ENCODE data around the gene RNF187. TPM values are rescaled to one million over a fixed set of nuclear protein-coding genes. Genes with fewer than 3 reads are reported as not detected.

The RNF187 gene
- total and polyA plus RNA-seq, 2 of the 13 experiments (the other 11 are each of a cell fraction or from before 2014, with no cell fraction given), result 41.3 to 59.4 TPM

DNA sequence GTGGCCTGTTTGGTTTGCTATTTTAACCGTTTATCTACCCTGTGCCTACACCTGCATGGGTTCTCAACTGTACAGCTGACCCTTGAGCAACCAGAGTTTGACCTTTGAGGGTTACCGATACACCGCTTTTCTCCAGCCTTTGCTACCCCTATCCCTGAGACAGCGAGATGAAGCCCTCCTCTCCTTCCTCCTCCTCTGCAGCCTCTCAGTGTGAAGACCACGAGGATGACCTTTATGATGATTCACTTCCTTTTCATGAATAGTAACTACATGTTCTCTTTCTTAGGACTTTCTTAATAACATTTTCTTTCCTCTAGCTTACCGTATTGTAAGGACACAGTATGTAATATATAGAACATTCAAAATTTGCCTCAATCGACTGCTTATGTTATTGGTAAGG is 14.5 kb upstream of the RNF187 start:
- no peak overlapping the region for H3K4me2 ChIP-seq (ENCODE audit: low read depth, low read length)
- POLR2A ChIA-PET, result no interaction called here
- no peak for FAIRE-seq

More for the DNA sequence above, 14.5 kb upstream of the RNF187 start:
- no peaks in the 10 kb centered on the region for H3K36me3 ChIP-seq (replicated peaks in 1 of 2; ENCODE audit: control insufficient read depth in 1 of 2, insufficient read depth in 2 of 2, low read length in 2 of 2)
- H3K9me3 ChIP-seq (ENCODE audit: low read length), result no peaks in the 10 kb centered on the region
- CTCF ChIA-PET (ENCODE audit: low intra/inter-chr PET ratio, low total read pairs), result interaction anchor here (2.3 kb wide), 1 partner anchor 43 kb away, joined by 13 read pairs; no protein-coding TSS in a partner anchor
- peaks cover 15% of the 10 kb centered on the region; the same call in 1 of the 2 replicates for H3K4me1 ChIP-seq (ENCODE audit: insufficient read depth, low read length)
- BruUV-seq (replicated peaks), result no TSS peak
- WGBS (ENCODE audit: low lambda C conversion rate), result 13% methylated on average over 7 of the region's 7 CpGs
- H3K27me3 ChIP-seq (ENCODE audit: control insufficient read depth in 1 of 2, insufficient read depth in 2 of 2, low read length in 2 of 2), result peaks cover 1 to 11% of the 10 kb centered on the region in 2 experiments; a peak in 2 of 5 replicates
- H4K20me1 ChIP-seq (ENCODE audit: insufficient read depth, low read length), result no peaks in the 10 kb centered on the region
- in situ Hi-C loops (cut with HindIII; ENCODE audit: extremely low pct_ligation_motif_present, low pct_unique_long_range_greater_than_20kb) (no loop called here), intact Hi-C loops (cut with micrococcal nuclease; ENCODE audit: unreplicated experiment) (no loop called here)
- H3K9ac ChIP-seq (ENCODE audit: insufficient read depth, low read depth, low read length), result no peak overlapping the region
- H3K4me3 ChIP-seq (replicated peaks in 1 of 3; ENCODE audit: insufficient read depth in 1 of 3, low read depth in 2 of 3, low read length in 3 of 3), result no peak overlapping the region
- no peak overlapping the region for H3K27ac ChIP-seq (ENCODE audit: extremely low read length, insufficient read depth, low read length)
- H3K79me2 ChIP-seq (ENCODE audit: insufficient read depth, low read length), result no peaks in the 10 kb centered on the region
- TF ChIP-seq ZNF121 (CRISPR knock-in tag; IDR thresholded peaks at IDR 0.05) (no peak), ZSCAN20 (CRISPR knock-in tag; IDR thresholded peaks at IDR 0.05; ENCODE audit: borderline replicate concordance) (no peak), POLR2AphosphoS2 (IDR thresholded peaks at IDR 0.05; ENCODE audit: low read depth, low read length) (no peak), ZSCAN22 (CRISPR knock-in tag; IDR thresholded peaks at IDR 0.05) (no peak), ZNF367 (CRISPR knock-in tag; IDR thresholded peaks at IDR 0.05; ENCODE audit: borderline replicate concordance) (no peak), STAG1 (CRISPR knock-in tag; IDR thresholded peaks at IDR 0.05) (no peak), E2F2 (CRISPR knock-in tag; IDR thresholded peaks at IDR 0.05; ENCODE audit: borderline replicate concordance) (no peak), ZFAT (CRISPR knock-in tag; conservative IDR thresholded peaks at IDR 0.05) (no peak), ATRX (CRISPR knock-in tag; IDR thresholded peaks at IDR 0.05; ENCODE audit: borderline replicate concordance) (no peak)
- TF ChIP-seq, protein P1, sequence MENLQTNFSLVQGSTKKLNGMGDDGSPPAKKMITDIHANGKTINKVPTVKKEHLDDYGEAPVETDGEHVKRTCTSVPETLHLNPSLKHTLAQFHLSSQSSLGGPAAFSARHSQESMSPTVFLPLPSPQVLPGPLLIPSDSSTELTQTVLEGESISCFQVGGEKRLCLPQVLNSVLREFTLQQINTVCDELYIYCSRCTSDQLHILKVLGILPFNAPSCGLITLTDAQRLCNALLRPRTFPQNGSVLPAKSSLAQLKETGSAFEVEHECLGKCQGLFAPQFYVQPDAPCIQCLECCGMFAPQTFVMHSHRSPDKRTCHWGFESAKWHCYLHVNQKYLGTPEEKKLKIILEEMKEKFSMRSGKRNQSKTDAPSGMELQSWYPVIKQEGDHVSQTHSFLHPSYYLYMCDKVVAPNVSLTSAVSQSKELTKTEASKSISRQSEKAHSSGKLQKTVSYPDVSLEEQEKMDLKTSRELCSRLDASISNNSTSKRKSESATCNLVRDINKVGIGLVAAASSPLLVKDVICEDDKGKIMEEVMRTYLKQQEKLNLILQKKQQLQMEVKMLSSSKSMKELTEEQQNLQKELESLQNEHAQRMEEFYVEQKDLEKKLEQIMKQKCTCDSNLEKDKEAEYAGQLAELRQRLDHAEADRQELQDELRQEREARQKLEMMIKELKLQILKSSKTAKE (CRISPR knock-in tag; IDR thresholded peaks at IDR 0.05; ENCODE audit: borderline replicate concordance), result no peak
- TF ChIP-seq, protein P2, sequence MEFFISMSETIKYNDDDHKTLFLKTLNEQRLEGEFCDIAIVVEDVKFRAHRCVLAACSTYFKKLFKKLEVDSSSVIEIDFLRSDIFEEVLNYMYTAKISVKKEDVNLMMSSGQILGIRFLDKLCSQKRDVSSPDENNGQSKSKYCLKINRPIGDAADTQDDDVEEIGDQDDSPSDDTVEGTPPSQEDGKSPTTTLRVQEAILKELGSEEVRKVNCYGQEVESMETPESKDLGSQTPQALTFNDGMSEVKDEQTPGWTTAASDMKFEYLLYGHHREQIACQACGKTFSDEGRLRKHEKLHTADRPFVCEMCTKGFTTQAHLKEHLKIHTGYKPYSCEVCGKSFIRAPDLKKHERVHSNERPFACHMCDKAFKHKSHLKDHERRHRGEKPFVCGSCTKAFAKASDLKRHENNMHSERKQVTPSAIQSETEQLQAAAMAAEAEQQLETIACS (CRISPR knock-in tag; IDR thresholded peaks at IDR 0.05), result no peak
- ATAC-seq (no peak), DNase-seq (ENCODE audit: low spot score) (no peak)
- no peak overlapping the region for H2AFZ ChIP-seq (ENCODE audit: low read length)
